Endothelial cell of umbilical vein (primary cell): ENCODE data around the gene MRPL2.

Source experiments
- CTCF ChIP-seq, 2 donors: IDR thresholded peaks; 1 replicate in 1 of 2; 2 replicates in 1 of 2; pipeline ENCODE4 v1.5.1; 2011; ENCODE audit warnings: low read length in 2 of 2, mild to moderate bottlenecking in 2 of 2, moderate library complexity in 2 of 2, control low read depth in 1 of 2, inconsistent platforms in 1 of 2, low read depth in 1 of 2; ENCODE audit not compliant: insufficient read depth in 1 of 2; ENCODE audit errors: extremely low read depth in 1 of 2
- EZH2 ChIP-seq: IDR thresholded peaks from 2 replicates; pipeline ENCODE4 v1.6.1; 2012; ENCODE audit warnings: borderline replicate concordance, low read depth, mild to moderate bottlenecking, moderate library complexity, low read length, inconsistent platforms; ENCODE audit not compliant: severe bottlenecking
- FOS ChIP-seq: IDR thresholded peaks from 2 replicates; pipeline ENCODE4 v1.6.1; 2011; ENCODE audit warnings: mild to moderate bottlenecking, low read length, moderate library complexity, borderline replicate concordance; ENCODE audit not compliant: insufficient read depth
- GATA2 ChIP-seq: IDR thresholded peaks from 2 replicates; pipeline ENCODE4 v1.7.0; 2011; ENCODE audit warnings: low read depth, mild to moderate bottlenecking, moderate library complexity, mixed read lengths, low read length; ENCODE audit not compliant: insufficient read length, insufficient read depth
- JUN ChIP-seq: IDR thresholded peaks from 2 replicates; pipeline ENCODE4 v1.6.1; 2011; ENCODE audit warnings: borderline replicate concordance, low read depth; ENCODE audit not compliant: insufficient read length, insufficient read depth
- MAX ChIP-seq: IDR thresholded peaks from 2 replicates; pipeline ENCODE4 v1.6.1; 2011; ENCODE audit not compliant: insufficient read depth, insufficient read length
- MYC ChIP-seq: IDR thresholded peaks from one replicate; pipeline ENCODE4 v1.6.1; 2011; ENCODE audit warnings: mild to moderate bottlenecking, low read depth, low read length
- POLR2A ChIP-seq: IDR thresholded peaks from 2 replicates; pipeline ENCODE4 v1.6.1; 2012; ENCODE audit warnings: low read depth, mild to moderate bottlenecking, control low read depth, low read length
- POLR2AphosphoS5 ChIP-seq: IDR thresholded peaks from 2 replicates; pipeline ENCODE4 v1.6.1; 2012; ENCODE audit warnings: low read depth, mild to moderate bottlenecking, control low read depth, low read length, moderate library complexity; ENCODE audit not compliant: insufficient read depth

- TF ChIP-seq CTCF (IDR thresholded peaks at IDR 0.05; ENCODE audit: extremely low read depth in 1 of 2, insufficient read depth in 1 of 2, low read depth in 1 of 2, low read length in 2 of 2) (no peak), POLR2A (no peak), JUN (no peak), POLR2AphosphoS5 (no peak), MAX (no peak), MYC (no peak), EZH2 (no peak), GATA2 (no peak), FOS (no peak)
These were observed 2.6 kb upstream of the MRPL2 start for GRCh38 chr6:43061861-43062260.
